SW 1271 (cell line): ENCODE results near the gene C12orf42.
"Not testable (repeated sequence)": the region's sequence is repeated elsewhere in the genome, so short reads cannot be mapped to it uniquely, and the experiment has no call there.

Experiments used
- DNase-seq, 2 experiments: peaks; one replicate each; lab custom pipeline; 2025; lab: John Stamatoyannopoulos, UW

C12orf42 gene

DNA sequence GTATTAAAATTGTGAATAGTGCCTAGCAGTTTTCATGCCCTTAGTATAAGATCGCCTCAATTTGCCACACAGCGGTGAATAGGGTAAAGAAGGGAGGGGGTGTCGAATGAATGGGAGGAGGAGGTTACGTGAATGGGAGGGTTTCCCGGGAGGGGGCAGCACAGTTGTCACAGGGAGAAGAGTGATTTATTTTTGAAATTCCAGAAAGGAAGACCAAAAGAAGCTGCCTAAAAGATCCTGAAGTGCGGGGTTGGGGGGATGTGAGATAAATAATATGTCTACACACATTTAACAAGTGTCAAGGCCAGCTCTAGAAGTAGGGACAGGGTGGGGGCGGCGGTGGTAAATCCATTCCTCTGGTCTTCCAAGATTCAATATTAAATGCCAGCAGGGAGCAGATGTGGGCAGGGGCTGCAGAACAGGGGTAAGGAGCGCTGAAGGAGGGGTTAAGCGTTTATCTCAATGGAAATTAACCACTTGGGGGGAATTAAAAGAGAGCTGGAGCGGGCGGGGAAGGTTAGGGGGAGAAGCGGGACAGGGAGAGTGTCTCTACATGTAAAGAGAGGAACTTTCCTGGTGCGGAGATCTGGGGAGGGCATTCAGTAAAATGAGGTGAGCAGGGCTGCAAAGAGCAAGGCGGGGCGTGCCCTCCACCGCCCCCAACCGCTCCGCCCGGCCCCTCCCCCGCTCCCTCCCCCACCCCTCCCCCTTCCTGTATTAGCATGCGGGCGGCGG, 867 bp downstream of the C12orf42 start:
- DNase-seq = no peak

DNA sequence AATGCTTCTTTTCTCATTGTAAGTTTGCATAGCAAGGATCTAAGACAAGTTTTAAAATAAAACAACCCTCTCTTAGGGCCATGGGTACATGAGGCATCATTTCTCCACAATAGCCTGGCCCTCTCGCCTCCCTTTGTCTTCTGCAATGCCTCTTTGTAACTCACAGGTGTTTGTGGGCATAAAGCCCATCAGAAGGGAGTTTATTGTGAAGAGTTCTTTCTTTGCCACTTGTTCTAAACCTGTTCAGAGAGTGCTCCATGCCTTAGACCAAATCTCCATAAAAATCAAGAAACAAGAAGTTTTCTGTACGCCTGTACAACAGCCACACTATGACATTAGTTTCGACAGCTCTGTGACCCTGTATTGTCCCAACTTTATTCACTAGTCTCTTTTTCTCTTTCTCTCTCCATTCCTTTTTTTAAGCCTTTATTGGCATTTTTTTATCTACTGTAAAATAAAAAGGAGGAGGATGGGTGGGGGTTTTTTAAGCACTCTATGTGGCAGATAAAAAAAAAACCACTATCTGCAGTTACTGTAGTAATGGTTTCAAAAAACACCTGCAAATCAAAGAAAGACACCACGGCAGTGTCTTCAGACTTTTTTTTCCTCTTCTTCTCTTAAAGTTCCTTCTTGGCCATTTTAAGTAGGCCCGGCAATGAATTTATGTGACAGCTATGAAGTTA, 1.6 kb downstream of the C12orf42 start:
- DNase-seq = no peak

DNA sequence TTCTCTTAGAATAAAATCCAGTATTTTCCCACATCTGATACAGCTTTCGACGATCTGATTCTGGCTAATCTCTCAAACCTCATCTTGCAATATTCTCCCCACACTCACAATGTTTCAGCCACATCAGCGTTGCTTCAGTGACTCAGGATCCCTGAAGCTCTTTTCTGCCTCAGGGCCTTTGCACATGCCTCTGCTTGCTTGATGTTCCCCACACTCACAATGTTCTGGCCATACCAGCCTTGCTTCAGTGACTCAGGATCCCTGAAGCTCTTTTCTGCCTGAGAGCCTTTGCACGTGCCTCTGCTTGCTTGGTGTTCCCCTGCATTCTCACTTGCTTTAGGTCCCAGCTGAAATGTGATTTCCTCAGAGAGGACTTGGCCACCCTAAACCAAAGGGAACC, 2.6 kb downstream of the C12orf42 start:
- DNase-seq = no peak

DNA sequence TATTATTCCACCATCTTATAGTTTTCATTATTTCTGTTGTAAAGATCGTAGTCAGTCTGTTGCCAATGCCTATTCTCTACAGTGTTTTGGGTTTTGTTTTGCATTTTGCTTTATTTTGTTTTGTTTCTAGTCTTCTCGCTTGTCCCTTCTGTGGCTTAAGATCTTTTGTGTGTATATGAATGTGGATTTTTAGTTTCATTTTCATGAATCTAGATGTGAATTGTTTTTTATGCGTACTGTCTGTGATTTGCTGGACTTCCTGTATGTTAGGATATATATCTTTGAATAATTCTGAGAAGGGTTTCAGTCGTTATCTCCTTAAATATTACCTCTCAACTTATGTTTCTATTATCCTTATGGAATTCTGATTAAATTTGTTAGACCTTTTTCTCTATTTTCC, 13.4 kb downstream of the C12orf42 start:
- DNase-seq = no peak

DNA sequence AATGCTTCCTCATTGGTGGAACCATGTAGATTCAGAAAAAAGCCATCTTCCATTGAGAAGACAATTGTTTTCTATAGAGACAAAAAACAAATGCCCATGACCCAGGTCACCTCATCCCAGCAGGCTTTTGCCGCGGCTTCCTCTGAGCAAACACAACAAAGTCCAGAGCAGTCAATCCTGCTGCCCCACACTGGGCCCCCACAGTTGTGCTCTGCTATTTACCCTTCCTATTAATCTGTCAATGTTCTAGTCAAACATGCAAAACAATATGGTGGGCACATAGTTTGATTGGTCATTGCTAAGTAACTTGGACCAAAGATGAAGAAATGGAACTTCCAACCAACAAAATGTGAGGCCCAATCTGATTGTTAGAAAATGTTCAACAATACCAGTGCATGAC, 20.7 kb downstream of the C12orf42 start:
- DNase-seq = no peak

DNA sequence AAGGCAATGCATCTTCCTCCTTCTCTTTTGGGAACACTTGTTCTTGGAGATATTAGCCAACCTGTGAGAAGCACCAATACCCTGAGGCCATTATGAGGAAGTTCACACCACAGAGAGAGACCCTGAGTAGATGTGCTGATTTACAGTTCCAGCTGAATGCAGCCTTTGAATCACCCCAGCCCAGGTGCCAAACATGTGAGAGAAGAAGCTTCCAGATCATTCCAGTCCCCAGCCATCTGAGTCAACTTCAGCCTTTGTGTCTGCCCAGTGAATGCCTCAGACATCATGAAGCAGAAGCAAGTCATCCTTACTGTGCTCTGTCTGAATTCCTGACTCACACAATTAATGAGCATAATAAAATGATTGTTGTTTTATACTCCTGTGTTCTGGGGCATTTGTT, 25.1 kb downstream of the C12orf42 start:
- no peak for DNase-seq

DNA sequence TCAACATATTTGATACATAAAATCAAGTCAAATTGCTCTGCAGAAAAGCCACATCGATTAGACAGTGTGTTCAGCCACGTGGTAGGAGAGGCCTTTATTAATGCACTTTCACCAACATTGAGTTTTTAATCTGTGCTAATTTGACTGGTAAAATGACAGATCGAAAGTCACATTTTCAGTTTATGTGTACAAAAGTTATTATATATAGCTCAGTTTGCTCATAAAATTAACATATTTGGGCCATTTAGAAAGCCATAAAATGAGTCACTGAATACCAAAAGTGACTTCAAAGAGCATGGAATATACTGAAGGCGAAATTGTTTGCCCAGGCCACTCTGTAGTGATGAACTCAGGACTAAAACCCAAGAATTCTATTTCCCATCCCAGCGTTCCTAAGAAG, 26.0 kb downstream of the C12orf42 start:
- DNase-seq = no peak

DNA sequence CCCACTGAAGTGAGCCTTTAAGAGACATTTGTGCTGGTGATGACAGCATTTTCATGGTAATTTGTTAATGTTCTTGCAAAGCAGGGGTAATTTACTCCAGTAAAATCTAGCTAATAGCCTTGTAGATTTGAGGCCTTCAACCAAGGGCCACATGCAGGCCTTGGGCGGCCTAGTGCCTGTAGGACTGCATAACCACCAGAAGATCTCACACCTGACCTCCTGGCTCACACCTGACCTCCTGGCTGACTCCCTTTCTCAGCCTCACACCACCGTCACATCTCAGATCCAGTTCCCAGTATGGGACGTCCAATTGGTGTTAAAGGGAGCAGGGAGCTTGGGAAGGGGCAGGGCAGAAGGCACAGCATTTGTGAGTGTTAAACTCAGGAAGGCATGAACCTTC, 26.9 kb downstream of the C12orf42 start:
- no peak for DNase-seq

DNA sequence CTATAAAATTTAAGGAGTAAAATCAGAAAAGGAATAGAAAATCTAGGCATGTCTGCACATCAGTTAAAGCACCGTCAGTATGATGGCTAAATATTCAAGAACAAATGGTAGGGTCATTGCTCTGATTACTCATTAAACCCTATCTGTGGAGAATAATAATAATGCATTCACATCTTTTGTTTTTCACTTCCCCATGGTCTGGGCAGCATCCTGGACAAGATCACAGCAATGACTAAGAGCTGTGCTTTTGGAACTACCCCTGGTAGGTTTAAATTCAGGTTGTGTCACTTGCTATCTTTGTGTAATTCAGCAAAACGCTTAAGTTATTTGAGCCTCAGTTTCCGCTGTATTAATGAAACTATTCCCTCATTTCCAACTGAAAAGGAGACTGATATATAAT, 33.1 kb downstream of the C12orf42 start:
- no peak for DNase-seq

DNA sequence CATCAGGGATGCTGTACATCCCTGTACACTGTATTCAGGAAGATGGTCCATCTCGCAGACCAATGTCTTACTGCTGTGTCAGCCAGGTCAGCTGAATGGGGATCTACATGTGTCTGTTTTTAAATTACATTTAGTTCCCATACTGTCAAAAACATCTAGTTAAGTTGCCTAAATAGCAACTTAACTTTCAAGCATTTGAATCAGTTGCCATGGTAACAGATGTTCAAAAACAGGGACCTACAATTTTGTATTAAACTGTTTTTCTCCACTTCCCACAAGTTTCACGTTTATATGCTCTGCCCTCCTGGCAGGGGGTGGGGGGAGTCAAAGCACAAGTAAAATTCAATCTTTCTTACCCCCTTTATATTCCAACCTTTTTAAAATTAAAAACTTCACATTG, 38.3 kb downstream of the C12orf42 start:
- DNase-seq = no peak

DNA sequence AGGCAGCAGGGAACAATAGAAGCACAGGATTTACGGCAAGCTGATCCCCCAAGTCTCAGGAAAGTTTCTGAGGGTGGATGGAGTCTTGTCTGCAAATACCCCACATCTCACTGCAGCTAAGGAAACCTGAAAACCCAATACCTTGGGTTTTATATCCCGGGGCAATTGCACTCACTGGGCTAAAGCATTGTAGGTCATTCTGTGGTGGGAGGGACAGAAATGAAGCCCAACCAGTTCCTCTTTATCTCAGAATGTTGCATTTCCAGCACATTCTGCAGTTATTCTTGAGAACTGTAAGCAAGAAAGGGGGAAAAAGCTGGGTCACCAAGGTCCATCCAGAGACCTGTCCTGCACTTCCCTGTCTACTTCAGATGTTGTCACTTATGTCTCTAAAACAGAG, 39.8 kb downstream of the C12orf42 start:
- no peak for DNase-seq

DNA sequence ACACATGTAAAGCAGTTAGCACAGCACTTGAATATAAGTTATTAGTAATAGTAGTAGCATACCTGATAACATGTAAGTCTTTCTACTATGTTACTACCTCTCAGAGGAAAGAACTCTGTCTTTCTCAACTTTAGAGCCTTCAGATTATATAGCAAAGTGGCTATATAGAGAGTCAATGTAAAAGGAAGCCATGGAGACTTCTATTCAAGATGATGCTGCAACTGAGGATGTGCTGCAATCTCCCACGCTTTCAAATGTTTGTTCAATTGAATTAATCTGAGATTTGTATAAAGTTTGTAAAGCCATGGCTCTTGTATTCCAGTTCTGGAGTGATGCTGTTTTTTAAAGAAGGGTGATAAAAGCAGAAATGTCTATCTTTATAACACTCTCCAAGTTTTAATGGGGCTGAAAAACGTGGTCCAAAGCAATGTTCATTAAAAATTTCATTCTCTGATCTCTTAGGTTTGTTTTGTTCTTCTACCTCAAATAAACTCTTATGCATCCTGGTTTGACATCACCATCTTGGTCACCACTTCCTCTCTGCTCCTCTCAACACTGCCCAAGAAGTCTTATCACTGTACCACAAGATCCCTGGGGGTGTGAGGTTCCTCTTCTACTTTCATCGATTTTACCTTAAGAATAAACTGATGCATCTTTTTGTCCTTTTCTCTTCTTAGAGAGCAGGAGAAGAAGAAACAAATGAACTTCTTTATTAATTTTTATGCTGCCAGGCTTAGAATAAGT, 40.6 kb downstream of the C12orf42 start:
- no peak for DNase-seq

DNA sequence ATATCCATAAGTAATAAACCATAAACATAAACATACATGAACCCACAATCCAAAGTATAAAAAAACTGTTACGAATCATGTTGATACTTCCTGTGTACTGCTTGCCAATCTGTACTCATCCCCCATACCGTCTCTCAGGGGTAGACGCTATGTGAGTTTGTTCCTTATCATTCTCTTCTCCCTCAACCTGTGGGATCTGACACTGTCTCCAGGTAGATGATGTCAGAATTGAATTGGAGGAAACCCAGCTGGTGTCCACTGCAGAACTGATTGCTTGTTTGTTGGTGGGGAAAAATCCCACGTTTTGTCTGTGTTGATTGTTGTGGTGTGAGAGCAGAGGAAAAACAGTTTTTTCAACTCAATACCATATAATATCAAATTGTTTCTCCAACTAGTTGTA, 50.8 kb downstream of the C12orf42 start:
- no peak for DNase-seq

DNA sequence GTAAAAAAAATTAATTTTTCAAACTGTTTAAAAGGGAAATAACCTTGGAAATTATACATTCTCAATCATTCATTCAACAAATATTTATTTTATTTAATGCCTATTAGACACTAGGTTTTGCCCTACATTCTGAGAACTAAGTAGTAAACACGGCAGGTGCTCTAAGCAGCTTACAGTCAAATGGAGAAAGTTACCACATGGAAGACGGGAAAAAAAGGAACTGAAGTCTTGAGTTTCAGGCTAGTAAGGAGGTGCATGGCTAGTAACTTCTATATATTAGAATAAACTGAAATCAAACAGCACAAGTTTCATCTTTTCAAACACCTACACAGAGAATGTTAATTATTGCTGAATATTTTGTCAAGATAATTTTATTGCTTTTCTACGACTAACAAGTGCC, 52.9 kb downstream of the C12orf42 start:
- DNase-seq = no peak

DNA sequence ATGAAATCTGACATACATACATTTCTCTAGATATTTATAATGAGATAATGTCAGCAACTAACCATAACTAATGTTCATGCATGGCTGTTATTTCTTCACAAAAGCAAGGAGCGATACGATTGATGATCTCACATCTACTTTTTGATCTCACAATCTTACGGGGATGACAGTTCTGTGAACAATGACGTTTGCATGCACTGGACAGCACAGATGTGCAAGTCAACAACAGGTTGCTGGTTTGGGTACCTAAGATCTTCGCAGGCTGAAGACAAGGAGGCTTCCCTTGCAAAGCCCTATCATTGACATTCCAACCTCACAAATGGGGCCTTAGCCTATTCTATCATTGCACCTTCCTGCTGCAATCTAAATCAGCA, 53.6 kb downstream of the C12orf42 start:
- DNase-seq = no peak

DNA sequence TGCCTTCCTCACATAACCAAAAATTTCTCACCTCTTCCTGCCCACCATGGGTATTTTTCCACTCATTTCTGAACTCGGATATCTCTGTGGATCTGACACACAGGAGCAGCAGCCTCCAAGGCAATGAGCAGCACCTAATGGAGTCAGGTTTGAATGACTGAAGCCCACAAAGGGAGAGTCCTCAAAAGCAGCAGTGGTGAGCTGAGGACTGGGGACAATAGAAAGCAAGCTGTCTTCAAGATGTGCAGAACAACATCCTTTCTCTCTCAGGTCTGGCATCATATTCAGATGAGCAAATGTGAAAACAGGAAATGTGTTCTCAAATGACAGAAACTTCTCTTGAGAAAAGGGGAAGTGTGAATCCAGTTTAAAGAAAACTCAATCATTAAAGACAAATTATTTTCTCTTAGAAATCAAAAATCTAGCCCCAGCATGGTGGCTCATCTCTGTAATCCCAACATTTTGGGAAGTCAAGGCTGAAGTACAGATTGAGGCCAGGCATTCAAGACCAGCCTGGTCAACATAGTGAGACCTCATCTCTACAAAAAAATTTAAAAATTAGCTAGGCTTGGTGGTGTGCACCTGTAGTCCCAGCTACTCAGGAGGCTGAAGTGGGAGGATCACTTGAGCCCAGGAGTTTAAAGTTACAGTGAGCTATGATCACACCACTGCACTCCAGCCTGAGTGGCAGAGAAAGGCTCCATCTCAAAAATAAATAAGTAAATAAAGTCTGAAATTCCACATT, 54.2 kb downstream of the C12orf42 start:
- no peak for DNase-seq

DNA sequence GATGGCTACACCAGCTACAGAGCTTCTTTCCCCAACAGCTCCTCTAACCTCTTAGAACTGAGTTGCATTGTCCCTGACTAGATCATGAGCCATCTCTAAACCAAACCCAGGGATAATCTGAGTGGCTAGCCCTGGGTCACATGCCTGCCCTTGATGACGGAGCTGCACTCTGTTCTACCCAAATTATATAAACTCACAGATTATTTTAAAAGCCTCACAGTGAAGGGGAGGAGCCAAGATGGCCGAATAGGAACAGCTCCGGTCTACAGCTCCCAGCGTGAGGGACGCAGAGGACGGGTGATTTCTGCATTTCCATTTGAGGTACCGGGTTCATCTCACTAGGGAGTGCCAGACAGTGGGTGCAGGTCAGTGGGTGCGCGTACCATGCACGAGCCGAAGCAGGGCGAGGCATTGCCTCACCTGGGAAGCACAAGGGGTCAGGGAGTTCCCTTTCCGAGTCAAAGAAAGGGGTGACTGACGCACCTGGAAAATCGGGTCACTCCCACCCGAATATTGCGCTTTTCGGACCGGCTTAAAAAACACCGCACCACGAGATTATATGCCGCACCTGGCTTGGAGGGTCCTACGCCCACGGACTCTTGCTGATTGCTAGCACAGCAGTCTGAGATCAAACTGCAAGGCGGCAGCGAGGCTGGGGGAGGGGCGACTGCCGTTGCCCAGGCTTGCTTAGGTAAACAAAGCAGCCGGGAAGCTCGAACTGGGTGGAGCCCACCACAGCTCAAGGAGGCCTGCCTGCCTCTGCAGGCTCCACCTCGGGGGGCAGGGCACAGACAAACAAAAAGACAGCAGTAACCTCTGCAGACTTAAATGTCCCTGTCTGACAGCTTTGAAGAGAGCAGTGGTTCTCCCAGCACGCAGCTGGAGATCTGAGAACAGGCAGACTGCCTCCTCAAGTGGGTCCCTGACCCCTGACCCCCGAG, 61.3 kb downstream of the C12orf42 start:
- not testable (repeated sequence) for DNase-seq

DNA sequence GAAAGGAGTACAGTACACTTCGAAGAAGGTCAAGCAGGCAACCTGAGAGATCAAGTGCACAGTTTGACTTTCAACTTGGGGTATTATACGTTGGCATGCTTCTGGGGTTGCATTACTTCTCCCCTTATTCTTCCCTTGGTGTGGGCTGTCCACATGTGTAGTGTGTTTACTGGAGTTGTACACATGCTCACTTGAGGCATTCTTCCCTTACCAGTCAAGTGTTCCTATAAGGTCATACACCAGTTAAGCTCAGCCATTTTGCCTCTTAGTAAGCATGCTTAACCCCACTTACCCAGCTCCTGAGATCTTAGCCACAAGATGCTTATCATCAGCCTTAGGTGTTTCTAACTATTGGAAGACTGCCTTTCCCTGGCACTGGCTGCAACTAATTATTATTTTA, 63.8 kb downstream of the C12orf42 start:
- DNase-seq = no peak

DNA sequence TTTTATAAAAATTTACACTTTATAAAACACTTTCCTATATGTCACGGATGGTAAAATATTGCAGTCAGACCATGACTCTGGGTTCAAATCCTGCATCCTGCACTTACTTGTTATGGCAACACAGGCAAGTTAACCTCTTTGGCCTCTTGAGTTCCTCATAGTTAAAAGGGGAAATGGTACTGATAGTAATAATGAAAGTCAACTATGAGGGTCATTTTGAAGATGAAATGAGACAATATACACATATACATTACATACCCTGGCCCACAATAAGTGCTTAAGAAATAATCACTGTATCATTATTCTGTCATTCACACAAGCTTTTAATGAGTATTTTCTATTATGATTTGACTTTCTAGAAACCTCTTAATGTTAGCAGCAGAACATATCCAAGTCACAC, 64.4 kb downstream of the C12orf42 start:
- no peak for DNase-seq

DNA sequence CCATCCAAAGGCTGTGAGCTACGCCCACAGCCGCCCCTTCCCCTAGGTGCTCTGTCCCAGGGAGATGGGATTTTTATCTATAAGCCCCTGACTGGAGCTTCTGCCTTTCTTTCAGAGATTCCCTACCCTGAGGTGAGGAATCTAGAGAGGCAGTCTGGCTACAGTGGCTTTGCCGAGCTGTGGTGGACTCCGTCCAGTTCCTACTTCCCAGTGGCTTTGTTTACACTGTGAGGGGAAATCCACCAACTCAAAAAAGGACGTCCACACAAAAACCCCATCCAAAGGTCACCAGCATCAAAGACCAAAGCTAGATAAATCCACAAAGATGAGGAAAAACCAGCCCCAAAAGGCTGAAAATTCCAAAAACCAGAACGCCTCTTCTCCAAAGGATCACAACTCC, 70.1 kb downstream of the C12orf42 start:
- DNase-seq = not testable (repeated sequence)

DNA sequence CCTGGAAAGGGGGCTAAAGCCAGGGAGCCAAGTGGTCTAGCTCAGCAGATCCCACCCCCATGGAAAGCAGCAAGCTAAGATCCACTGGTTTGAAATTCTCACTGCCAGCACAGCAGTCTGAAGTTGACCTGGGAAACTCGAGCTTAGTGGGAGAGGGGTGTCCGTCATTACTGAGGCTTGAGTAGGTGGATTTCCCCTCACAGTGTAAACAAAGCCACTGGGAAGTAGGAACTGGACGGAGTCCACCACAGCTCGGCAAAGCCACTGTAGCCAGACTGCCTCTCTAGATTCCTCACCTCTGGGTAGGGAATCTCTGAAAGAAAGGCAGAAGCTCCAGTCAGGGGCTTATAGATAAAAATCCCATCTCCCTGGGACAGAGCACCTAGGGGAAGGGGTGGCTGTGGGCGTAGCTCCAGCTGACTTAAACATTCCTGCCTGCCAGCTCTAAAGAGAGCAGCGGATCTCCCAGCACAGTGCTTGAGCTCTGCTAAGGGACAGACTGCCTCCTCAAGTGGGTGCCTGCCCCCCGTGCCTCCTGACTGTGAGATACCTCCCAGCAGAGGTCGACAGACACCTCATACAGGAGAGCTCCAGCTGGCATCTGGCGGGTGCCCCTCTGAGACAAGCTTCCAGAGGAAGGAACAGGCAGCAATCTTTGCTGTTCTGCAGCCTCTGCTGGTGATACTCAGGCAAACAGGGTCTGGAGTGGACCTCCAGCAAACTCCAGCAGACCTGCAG, 70.8 kb downstream of the C12orf42 start:
- DNase-seq = not testable (repeated sequence)
